SU-DHL-6 (cell line): ENCODE measurements around the gene NPHP4.

Experiments
- H2AFZ ChIP-seq: fragments of 200-600 bp; sonication (generic); 2 replicates; pipeline ENCODE4 v1.6.1; 2014; ENCODE audit warnings: low read depth, mild to moderate bottlenecking, moderate library complexity, mixed read lengths, antibody characterized with exemption, low read length; ENCODE audit not compliant: severe bottlenecking
- H3F3A ChIP-seq: fragments of 200-600 bp; shearing (Covaris generic); 2 replicates; pipeline ENCODE4 v1.6.0; 2016; ENCODE audit warnings: antibody characterized with exemption, mild to moderate bottlenecking; ENCODE audit not compliant: insufficient read depth
- H3K27ac ChIP-seq: fragments of 200-600 bp; sonication (generic); 2 replicates; pipeline ENCODE4 v1.5.1; 2016; ENCODE audit warnings: low read depth, mild to moderate bottlenecking, low read length, moderate library complexity, mixed read lengths
- H3K27me3 ChIP-seq: fragments of 200-600 bp; sonication (generic), shearing (Covaris generic); 2 replicates; pipeline ENCODE4 v1.6.0; 2014; ENCODE audit warnings: mild to moderate bottlenecking, low read length
- H3K36me3 ChIP-seq: fragments of 200-600 bp; sonication (generic); 2 replicates; pipeline ENCODE4 v1.6.1; 2014; ENCODE audit warnings: mild to moderate bottlenecking, low read length, mixed read lengths
- H3K4me2 ChIP-seq: fragments of 300-600, 200-600 bp; shearing (Covaris generic), sonication (generic); 2 replicates; pipeline ENCODE4 v1.6.0; 2014; ENCODE audit warnings: low read length, low read depth, mild to moderate bottlenecking; ENCODE audit not compliant: poor library complexity, severe bottlenecking
- H3K4me3 ChIP-seq: fragments of 200-600 bp; sonication (generic); 2 replicates; pipeline ENCODE4 v1.5.1; 2014; ENCODE audit warnings: antibody characterized with exemption, low read length, mild to moderate bottlenecking, mixed read lengths; ENCODE audit not compliant: insufficient read depth, poor library complexity, severe bottlenecking
- H3K79me2 ChIP-seq: fragments of 200-600 bp; sonication (generic); 2 replicates; pipeline ENCODE4 v1.6.1; 2014; ENCODE audit warnings: mild to moderate bottlenecking, low read length, moderate library complexity; ENCODE audit not compliant: insufficient read depth
- H3K9ac ChIP-seq: fragments of 200-600 bp; sonication (generic); 2 replicates; pipeline ENCODE4 v1.7.0; 2014; ENCODE audit warnings: mild to moderate bottlenecking, low read length
- H3K9me2 ChIP-seq: fragments of 200-600 bp; sonication (generic); replicated peaks from 2 replicates; pipeline ENCODE4 v1.6.1; 2014; ENCODE audit warnings: low read length; ENCODE audit not compliant: insufficient read depth
- H3K9me3 ChIP-seq: fragments of 200-600 bp; sonication (generic); 2 replicates; pipeline ENCODE4 v1.6.1; 2014; ENCODE audit warnings: low read length, mixed read lengths; ENCODE audit not compliant: insufficient read depth
- H4K20me1 ChIP-seq: fragments of 200-600 bp; sonication (generic); 2 replicates; pipeline ENCODE4 v1.6.1; 2014; ENCODE audit warnings: low read depth, mild to moderate bottlenecking, antibody characterized with exemption, low read length, moderate library complexity, mixed read lengths
- CTCF ChIP-seq: fragments of 200-600 bp; sonication (generic); IDR thresholded peaks from one replicate; pipeline ENCODE4 v1.5.1; 2017; ENCODE audit warnings: antibody characterized with exemption, mild to moderate bottlenecking, low read length, moderate library complexity; ENCODE audit not compliant: insufficient read depth, poor library complexity, severe bottlenecking
- EZH2phosphoT487 ChIP-seq: fragments of 200-600 bp; sonication (generic), shearing (Covaris generic); conservative IDR thresholded peaks from 2 replicates; pipeline ENCODE4 v1.6.1; 2018; ENCODE audit warnings: mild to moderate bottlenecking, antibody characterized with exemption, low read length, moderate library complexity, mixed read lengths

The NPHP4 gene

GRCh38 chr1:5886541-5887348 is 105.5 kb downstream of the NPHP4 start:
- Histone ChIP-seq H3K9me2 (no peaks in the 10 kb centered on the region), H3K36me3 (no peaks in the 10 kb centered on the region), H3K9me3 (no peaks in the 10 kb centered on the region), H3K4me3 (no peak overlapping the region), H3K27me3 (no peaks in the 10 kb centered on the region), H3K79me2 (no peaks in the 10 kb centered on the region), H3K9ac (no peak overlapping the region), H3K4me2 (no peak overlapping the region), H3K27ac (no peak overlapping the region), H4K20me1 (no peaks in the 10 kb centered on the region), H2AFZ (no peak overlapping the region), H3F3A (no peaks in the 10 kb centered on the region)
- no peak for TF ChIP-seq CTCF
- TF ChIP-seq EZH2phosphoT487: no peak

- Histone ChIP-seq H3K79me2 (no peaks in the 10 kb centered on the region), H3K36me3 (no peaks in the 10 kb centered on the region), H3F3A (no peaks in the 10 kb centered on the region), H2AFZ (no peak overlapping the region), H3K9ac (no peak overlapping the region), H4K20me1 (no peaks in the 10 kb centered on the region), H3K4me3 (no peak overlapping the region), H3K9me2 (no peaks in the 10 kb centered on the region), H3K27me3 (no peaks in the 10 kb centered on the region), H3K27ac (no peak overlapping the region), H3K9me3 (no peaks in the 10 kb centered on the region), H3K4me2 (no peak overlapping the region)
- TF ChIP-seq EZH2phosphoT487 (no peak), CTCF (no peak)
These were observed 106.1 kb downstream of the NPHP4 start for GRCh38 chr1:5886140-5886483.

- Histone ChIP-seq H3K27me3 (no peaks in the 10 kb centered on the region), H2AFZ (no peak overlapping the region), H3F3A (no peaks in the 10 kb centered on the region), H4K20me1 (no peaks in the 10 kb centered on the region), H3K4me3 (no peak overlapping the region), H3K9ac (no peak overlapping the region), H3K79me2 (no peaks in the 10 kb centered on the region), H3K9me2 (no peaks in the 10 kb centered on the region), H3K4me2 (no peak overlapping the region), H3K9me3 (no peaks in the 10 kb centered on the region), H3K27ac (no peak overlapping the region), H3K36me3 (no peaks in the 10 kb centered on the region)
- TF ChIP-seq CTCF: no peak
These were observed 106.6 kb downstream of the NPHP4 start for GRCh38 chr1:5885471-5886139.
